IMR-90 (cell line): ENCODE results near the gene P2RY2.

Experiments
- MAFK ChIP-seq: IDR thresholded peaks from 2 replicates; pipeline ENCODE4 v1.6.1; 2012; ENCODE audit warnings: low read depth, low read length, improper control_type of control experiment
- POLR2A ChIP-seq: IDR thresholded peaks from 2 replicates; pipeline ENCODE4 v1.6.1; 2012; ENCODE audit warnings: mild to moderate bottlenecking, low read depth, low read length
- RCOR1 ChIP-seq: IDR thresholded peaks from 2 replicates; pipeline ENCODE4 v1.6.1; 2012; ENCODE audit warnings: mild to moderate bottlenecking, low read length, improper control_type of control experiment; ENCODE audit not compliant: insufficient replicate concordance
- RFX5 ChIP-seq: IDR thresholded peaks from 2 replicates; pipeline ENCODE4 v1.8.0; 2012; ENCODE audit warnings: low read depth, mild to moderate bottlenecking, low read length, moderate library complexity
- TF ChIP-seq, protein P1 (sequence below): conservative IDR thresholded peaks from 2 replicates; pipeline ENCODE4 v1.5.1; 2012; ENCODE audit warnings: mild to moderate bottlenecking, low read depth, low read length, improper control_type of control experiment

GRCh38 chr11:73277467-73277866 lies 59.4 kb downstream of the P2RY2 start:
- TF ChIP-seq, protein P1, sequence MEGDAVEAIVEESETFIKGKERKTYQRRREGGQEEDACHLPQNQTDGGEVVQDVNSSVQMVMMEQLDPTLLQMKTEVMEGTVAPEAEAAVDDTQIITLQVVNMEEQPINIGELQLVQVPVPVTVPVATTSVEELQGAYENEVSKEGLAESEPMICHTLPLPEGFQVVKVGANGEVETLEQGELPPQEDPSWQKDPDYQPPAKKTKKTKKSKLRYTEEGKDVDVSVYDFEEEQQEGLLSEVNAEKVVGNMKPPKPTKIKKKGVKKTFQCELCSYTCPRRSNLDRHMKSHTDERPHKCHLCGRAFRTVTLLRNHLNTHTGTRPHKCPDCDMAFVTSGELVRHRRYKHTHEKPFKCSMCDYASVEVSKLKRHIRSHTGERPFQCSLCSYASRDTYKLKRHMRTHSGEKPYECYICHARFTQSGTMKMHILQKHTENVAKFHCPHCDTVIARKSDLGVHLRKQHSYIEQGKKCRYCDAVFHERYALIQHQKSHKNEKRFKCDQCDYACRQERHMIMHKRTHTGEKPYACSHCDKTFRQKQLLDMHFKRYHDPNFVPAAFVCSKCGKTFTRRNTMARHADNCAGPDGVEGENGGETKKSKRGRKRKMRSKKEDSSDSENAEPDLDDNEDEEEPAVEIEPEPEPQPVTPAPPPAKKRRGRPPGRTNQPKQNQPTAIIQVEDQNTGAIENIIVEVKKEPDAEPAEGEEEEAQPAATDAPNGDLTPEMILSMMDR, result no peak
- TF ChIP-seq RCOR1 (no peak), POLR2A (no peak), RFX5 (no peak), MAFK (no peak)
